GM21515 (cell line): ENCODE results near the gene MT1F.
A peak's percentile ranks its signal among the peaks of the same experiment; 100 is the strongest.
"Not testable (repeated sequence)": the region's sequence is repeated elsewhere in the genome, so short reads cannot be mapped to it uniquely, and the experiment has no call there.

Source experiments
- ATAC-seq: cut with Tn5 transposase; IDR thresholded peaks from one replicate; pipeline ENCODE4 v1.9.1; 2021; ENCODE audit not compliant: unreplicated experiment

Gene MT1F

DNA sequence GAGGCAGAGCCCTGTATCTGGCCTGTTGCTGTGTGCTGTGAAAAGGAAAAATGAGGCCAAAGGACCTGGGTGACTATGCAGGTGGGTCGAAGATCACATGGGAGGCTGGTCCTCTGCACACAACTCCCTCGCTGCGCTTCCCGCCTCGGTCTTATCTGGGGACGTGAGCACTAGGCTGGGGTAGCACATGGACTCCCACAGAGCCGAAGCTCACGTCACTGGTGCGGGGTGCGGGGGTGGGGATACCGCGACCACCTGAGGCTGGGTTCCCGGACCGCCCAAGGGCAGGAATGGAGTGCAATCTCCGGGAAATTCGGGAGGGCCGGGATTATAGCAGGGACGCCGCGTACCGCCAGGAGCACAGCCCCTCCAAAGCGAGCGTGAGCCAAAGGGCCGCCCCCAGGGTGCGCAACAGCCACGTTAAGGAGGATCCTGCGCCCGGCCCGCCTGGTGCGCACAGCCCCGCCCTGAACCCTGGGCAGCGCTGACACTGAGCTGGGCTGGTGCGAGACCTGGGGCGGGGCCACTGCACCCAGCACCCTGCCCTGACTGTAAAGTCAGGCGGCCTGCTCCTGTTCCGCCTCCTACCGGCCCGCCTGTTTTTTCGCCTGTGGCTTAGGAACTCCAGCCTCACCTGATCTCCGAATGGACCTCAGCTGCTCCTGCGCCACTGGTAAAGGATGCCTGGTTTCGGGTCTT is 14.5 kb upstream of the MT1F start:
- peak; percentile 59 for ATAC-seq

DNA sequence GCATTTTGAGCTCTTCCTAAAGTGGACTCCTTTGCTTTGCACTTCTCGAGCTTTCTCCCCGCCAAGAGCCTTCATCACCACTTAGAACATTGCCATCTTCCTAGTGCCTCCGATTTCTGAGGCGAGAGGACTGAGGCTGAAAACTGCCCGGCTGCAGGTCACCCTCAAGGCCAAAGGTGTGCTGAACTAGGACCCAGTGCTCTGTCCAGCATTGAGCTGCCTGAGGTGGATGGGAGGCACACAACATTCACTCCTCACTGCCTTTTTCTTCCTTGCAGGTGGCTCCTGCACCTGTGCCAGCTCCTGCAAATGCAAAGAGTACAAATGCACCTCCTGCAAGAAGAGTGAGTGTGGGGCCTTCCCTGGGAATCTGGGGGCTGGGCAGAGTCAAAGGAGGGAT is 13.9 kb upstream of the MT1F start:
- ATAC-seq = no peak

DNA sequence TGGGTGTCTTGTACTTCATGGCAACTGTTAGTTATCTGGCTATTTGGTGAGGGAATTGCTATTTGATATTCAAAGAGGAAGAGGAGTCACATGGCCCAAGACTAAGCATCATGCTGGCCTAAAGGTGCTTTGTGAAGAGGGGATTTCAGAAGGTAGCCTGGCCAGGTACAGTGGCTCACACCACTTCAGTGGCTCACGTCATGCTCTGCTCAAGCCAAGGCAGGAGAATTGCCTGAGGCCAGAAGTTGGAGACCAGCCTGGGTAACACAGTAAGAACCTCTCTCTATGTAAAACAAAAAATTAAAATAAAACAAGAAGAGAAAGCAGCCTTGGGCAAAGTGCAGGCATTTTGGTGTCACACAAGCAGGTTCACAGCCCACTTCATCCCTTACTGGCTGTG is 12.4 kb upstream of the MT1F start:
- ATAC-seq = no peak

DNA sequence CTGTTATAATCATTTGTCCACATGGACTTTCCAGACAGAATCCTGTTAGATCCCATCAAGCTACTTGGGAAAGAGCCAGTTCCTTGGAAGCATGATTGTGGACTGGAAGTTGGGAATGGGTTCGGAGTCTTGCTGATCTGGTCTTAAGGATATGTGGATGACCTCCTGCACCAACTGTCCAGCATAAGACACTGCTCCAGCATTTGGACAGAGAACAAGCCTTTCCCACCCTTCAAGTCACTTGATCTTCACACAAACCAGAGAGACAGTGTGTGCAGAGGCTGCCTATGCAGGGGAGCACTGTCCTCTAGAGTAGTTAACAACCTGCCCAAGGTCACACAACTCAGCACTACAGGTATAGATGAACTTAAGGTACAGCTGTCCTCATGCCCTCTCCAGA is 11.9 kb upstream of the MT1F start:
- ATAC-seq = no peak

DNA sequence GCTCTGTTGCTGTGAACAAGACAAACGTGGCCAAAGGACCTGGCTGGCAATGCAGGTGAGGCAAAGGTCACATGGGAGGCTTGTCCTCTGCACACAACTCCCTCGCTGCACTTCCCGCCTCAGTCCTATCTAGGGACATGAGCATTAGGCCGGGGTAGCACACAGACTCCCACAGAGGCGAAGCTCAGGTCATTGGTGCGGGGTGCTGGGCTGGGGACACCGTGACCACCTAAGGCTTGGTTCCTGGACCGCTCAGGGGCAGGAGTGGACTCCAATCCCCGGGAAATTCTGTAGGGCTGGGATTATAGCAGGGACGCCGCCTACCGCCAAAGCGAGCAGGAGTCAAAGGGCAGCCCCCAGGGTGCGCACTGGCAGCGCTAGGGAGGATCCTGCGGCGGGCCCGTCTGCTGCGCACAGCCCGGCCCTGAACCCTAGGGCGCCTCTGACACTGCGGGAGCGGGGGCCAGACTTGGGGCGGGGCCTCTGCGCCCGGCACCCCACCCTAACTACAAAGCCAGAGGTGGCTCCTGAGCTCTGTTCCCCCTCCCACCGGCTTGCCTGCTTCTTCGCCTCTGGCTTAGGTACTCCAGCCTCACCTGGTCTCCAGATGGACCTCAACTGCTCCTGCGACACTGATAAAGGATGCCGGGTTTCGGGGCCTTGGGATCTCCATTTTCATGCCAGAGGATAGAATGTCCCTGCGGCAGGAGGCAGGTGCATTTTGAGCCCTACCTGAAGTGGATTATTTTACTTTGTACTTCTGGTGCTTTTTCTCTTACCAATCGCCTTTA is 9.9 kb upstream of the MT1F start:
- no peak for ATAC-seq

DNA sequence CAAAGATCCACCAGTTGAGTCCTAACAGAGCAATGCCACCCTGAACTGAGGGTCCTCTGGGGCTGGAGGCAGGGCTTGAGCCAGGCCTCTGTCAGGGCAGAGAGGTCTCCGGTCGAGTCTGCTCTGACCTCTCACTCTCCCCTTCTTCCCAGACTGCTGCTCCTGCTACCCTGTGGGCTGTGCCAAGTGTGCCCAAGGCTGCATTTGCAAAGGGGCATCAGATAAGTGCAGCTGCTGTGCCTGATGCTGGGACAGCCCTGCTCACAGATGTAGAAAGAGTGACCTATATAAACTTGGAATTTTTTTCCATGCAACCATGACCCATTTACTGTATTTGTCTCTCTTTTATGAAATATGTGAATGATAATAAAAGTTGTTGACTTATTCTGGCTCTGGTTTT is 8.5 kb upstream of the MT1F start:
- ATAC-seq = no peak

DNA sequence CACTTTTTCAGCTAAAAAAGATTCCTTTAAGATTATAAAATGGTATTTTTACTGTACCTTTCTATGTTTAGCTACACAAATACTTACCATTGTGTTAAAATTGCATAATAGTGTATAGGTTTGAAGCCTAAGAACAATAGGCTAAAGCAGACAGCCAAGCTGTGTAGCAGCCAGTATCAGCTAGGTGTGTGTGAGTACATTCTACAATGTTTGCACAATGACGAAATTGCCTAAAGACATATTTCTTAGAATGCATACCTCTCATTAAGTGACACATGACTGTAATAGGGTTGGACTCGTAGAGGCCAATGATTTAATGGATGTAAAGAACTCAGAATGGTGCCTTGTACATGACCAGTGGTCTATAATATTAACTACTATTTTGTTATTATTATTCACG is 7.9 kb upstream of the MT1F start:
- no peak for ATAC-seq

DNA sequence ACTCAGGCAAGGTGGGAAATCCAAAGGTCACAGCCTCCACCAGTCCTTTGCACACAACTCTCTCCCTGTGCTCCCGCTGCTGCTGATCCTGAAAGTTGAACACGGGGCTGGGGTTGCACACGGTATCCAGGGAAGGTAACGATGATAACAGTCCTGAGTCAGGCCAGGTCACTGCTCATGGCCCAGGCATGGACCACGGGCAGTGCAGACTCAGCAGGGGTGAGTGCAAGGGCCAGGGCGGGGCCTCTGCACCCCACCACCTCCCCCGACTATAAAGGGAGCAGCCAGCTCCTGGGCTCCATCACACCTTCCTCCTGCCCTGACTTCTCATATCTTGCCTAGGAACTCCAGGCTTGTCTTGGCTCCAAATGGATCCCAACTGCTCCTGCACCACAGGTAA is 6.2 kb upstream of the MT1F start, which contains the start of gene MT1B:
Gene MT1B (plus strand): TSS at position 301 of the 400 bp plus-strand sequence. CDS start 68 bp downstream, at position 369.
- ATAC-seq = no peak

DNA sequence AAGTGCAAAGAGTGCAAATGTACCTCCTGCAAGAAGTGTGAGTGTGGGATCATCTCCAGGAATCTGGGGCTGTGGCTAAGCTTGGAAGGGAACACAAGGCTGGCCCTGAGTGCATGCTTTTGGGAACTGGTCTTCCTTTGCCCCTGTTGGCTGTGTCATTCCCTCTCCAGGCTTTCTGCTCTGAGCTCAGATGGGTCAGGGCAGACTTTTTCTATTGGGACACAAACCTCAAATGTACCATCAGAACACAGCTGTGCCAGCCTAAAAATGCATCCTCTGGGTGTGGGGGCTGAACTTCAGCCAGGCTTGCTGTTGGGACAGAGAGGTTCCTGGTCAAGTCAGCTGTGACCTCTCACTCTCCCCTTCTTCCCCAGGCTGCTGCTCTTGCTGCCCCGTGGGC is 5.2 kb upstream of the MT1F start:
- ATAC-seq = no peak

DNA sequence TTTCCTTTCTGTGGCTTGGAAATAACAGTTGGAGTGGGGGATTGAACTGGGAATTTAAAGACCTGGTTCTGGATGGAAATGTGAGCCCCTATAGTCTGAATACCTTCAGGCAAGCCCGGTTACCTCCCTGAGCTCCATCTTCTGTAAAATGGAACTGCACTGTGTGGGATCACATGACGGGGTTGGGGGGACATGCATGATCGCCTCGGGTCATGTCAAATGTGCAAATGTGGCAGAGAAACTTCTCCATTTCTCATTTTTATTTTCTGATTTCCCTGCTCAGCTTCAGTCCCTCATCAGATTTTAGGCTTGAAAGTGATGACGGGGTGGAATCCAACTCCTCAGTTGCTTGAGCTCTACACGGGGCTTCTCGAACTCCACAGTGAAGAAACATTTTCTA is 4.5 kb upstream of the MT1F start:
- ATAC-seq = no peak

DNA sequence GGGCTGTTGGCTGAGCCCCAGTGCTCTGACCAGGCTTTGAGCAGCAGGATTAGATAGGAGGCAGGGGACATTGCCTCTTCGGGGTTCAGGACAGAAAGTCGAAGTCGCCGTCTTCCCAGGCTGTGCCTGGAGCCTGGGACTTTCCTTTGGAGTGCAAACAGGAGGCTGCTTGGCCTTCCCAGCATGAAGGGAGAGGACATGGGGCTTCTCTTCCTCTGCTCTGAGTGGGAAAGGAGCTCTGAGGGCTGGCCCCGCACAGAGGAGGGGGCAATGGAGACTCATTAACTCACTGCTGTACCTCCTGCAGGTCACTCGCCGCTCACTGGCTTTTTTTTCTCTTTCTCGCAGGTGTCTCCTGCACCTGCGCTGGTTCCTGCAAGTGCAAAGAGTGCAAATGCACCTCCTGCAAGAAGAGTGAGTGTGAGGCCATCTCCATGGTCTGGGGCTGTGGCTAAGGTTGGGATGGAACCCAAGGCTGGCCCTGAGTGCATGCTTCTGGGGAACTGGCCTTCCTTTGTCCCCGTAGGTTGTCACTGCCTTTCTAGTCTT is 642 bp downstream of the MT1F start:
- no peak for ATAC-seq

DNA sequence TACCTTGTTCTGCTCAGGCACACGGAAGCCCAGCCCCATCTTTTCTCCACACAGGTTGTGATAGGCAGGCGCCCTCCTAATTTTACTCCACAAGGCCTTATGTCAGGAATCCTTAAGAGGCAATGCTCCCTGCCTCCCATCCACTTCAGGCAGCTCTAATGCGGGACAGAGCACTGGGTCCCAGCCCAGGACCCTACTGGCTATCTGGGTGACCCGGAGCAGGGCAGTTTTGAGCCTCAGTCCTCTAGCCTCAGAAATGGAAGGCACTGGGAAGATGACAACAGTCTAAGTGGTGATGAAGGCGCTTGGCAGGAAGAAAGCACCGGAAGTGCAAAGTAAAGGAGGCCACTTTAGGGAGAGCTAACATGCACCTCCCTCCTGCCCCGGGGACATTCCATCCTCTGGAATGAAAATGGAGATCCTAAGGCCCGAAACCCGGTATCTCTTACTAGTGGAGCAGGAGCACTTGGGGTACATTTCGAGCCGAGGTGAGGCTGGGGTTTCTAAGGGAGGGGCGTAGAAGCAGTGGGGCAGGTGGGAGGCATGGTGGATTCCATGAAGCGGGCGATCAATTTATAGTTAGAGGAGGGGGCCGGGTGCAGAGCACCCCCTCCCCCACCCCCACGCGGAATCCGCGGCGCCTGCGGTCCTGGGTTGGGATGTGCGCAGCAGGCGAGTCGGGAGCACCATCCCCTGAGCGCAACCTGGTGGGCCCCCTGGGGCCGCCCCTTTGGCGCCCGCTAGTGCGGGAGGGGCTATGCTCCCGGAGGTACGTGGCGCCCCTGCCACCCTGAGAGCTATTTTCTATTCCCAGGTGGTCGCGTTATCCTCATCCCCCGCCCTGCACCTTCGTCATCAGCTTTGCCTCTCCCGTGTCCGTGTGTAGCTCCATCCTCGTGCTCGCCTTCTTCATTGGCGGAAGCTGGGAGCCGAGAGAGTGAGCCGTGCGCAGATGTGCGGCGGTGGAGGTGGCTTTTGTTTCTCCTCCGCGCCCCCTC is 4.9 kb downstream of the MT1F start:
- ATAC-seq = no peak

DNA sequence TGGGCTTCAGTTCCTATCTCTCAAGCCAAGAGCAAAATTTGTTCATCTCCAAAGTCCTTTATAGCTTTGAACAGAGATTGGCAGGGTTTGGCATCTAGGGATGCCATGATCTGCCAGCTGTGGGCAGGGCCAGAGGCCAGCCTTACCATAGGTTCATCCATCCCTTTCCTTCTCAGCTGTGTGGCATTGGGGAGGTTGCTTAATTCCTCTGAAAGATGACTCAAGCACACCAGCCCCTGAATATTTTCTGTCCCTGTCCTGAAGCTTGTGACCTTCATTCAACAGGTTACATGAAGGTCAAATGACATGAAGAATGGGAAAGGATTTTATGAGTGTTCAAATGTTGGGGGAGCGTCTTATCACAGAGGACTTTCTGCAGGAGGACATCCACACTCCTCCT is 6.7 kb downstream of the MT1F start:
- no peak for ATAC-seq

DNA sequence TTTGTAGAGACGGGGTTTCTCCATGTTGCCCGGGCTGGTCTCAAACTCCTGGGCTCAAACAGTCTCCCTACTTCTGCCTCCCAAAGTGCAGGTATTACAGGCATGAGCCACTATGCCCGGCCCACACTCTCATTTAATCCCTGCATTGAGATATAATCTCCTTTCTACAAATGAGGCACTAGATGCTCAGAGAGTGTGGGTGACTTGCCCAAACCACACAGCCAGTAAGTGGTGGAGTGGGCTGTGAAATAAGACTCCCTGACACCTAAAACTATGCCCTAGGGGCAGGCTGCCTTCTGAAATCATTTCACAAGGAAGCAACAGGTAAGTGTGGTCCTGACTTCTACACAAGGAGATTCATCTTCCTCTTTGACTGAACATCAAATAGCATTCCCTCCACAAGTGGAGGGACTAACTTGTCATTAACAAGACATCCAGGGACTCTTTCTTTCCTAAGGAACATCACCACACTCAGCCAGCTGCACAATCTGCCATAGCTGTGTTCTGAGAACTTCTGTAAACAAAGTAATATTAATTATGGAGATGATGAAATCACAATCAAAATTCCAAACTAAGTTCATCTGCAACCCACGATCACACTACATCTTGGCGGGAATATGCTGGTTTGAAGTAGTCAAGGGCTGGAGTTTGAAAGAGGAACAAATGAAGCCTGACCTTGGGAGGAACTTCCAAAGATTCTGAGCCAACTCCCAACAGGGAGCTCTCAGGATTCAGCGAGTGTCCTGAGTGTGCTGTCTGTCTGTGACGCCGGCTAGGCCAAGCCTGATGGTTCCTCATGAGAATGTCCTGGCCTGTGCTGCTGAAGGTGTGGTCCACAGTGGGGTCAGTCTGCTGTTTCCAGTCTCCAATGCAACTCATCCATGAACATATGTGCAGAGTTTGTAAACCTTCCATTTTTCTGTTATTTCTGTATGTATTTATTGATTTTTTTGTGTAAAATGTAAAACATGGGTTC is 7.8 kb downstream of the MT1F start:
- not testable (repeated sequence) for ATAC-seq

DNA sequence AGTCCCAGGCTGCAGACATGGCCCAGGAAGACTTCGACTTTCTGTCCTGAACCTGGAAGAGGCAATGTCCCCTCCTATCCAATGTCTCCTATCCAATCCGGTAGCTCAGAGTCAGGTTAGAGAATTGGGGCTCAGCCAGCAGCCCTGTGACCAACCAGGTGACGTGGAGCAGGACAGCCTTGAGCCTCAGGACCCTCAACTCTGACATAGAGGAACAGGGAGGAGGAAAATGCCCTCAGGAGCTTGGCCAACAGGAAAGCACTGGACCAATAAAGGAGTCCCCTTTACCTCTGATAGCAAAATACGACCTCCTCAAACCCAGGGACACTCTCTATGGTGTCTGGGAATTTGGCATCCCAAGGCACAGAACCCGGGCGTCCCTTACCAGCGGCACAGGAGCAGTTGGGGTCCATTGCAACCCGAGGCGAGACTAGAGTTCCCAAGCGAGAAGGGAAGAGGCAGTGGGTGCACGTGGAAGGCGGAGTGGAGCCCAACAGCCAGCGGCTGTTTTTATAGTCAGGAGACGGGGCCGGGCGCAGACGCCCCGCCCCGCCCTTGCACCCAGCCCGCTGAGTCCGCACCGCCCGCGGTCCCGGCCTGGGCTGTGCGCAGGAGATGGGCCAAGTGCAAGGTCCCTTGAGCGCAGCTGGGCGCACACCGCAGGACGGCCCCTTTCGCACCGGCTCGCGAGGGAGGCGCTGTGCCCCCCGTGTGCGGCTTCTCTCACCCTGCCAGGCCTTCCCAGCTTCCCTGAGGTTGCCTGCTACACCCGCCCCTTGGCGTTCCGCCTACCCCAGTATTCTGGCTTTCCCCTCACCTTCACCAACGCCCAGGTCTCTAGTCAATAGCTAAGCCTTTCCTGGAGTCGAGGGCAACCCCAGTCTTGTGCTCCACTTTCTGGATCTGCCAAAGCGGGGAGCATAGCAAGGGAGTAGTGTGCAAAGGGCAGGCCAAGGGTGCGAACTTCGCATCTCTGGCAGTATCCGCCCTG is 10.1 kb downstream of the MT1F start, which contains the start of gene MT1G:
Gene MT1G (minus strand): TSS at position 485 of the 991 bp plus-strand sequence. CDS start 72 bp downstream, at position 413.
- no peak for ATAC-seq

DNA sequence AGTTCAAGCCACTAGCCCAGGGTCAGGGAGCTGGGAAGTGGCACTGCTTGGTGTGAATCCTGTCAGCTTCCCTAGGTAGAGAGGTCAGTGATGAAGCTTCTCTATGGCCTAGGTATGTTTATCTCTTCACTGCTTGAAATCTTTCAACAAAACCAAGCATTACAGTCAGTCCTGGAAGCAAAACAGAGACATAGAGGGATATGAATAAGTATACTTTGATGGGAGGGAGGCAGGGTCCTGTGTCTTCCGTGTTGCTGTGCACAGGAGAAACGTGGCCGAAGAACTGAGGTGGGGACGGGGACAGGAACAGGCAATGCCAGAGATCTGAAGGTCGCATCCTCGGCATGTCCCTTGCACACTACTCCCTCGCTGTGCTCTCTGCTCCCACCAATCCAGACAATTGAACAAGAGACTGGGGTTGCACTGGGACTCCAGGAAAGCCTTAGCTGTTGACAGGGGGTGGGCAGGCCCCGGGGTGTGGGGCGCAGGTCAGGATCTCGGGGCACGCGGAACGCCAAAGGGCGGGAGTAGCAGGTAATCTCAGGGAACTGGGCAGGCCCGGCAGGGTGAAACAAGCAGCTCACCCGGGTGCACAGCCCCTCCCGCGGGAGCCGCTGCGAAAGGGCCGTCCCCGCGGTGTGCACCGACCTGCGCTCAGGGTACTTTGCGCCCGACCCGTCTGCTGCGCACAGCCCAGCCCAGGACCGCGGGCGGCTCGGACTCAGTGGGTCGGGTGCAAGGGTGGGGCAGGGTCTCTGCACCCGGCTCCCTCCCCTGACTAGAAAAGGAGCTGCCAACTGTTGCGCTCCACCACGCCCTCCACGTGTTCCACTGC is 11.5 kb downstream of the MT1F start, which contains the start of gene MT1H:
Gene MT1H (plus strand): TSS at position 810 of the 835 bp plus-strand sequence. CDS start 71 bp downstream, outside the sequence.
- ATAC-seq = no peak

DNA sequence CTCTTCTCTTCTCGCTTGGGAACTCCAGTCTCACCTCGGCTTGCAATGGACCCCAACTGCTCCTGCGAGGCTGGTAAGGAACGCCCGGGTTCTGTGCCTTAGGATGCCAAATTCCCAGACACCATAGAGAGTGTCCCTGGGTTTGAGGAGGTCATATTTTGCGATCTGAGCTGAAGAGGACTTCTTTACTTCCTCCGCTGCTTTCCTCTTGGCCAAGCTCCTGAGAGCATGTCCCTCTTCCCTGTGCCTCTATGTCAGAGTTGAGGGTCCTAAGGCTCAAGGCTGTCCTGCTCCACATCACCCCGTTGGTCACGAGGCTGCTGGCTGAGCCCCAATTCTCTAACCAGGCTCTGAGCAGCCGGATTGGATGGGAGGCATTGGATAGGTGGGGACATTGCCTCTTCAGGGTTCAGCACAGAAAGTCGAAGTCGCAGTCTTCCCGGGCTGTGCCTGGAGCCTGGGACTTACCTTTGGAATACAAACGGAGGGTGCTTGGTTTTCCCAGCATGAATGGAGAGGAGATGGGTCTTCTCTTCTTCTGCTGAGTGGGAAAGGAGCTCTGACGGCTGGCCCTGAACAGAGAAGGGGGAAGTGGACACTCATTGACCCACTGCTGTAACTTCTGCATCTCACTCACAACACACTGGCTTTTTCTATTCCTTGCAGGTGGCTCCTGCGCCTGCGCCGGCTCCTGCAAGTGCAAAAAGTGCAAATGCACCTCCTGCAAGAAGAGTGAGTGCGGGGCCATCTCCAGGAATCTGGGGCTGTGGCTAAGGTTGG is 12.3 kb downstream of the MT1F start:
- ATAC-seq = no peak
